HUES6 (cell line): Measurements from ENCODE around the gene MARCHF7.
"Not testable (repeated sequence)": the region's sequence is repeated elsewhere in the genome, so short reads cannot be mapped to it uniquely, and the experiment has no call there.

Experiments used
- H3K27ac ChIP-seq: 2 replicates; pipeline ENCODE4 v1.7.0; 2013; ENCODE audit warnings: low read depth, mild to moderate bottlenecking, low read length, inconsistent platforms
- H3K27me3 ChIP-seq: 2 replicates; pipeline ENCODE4 v1.6.1; 2013; ENCODE audit warnings: low read length; ENCODE audit not compliant: control insufficient read depth, insufficient read depth
- H3K36me3 ChIP-seq: 2 replicates; pipeline ENCODE4 v1.6.1; 2013; ENCODE audit warnings: low read length; ENCODE audit not compliant: control insufficient read depth, insufficient read depth
- H3K4me1 ChIP-seq: 2 replicates; pipeline ENCODE4 v1.6.1; 2013; ENCODE audit warnings: low read length; ENCODE audit not compliant: control insufficient read depth, insufficient read depth
- H3K4me3 ChIP-seq: 2 replicates; pipeline ENCODE4 v1.5.1; 2013; ENCODE audit warnings: low read depth, low read length
- H3K9ac ChIP-seq: one replicate; pipeline ENCODE4 v1.6.1; 2013; ENCODE audit warnings: mild to moderate bottlenecking, low read length
- H3K9me3 ChIP-seq: 2 replicates; pipeline ENCODE4 v1.6.1; 2013; ENCODE audit warnings: low read depth, low read length; ENCODE audit not compliant: control insufficient read depth, insufficient read depth

Gene MARCHF7

GRCh38 chr2:159712143-159712928 lies at the start of gene MARCHF7:
TSS of gene MARCHF7 (plus strand) at chr2:159712506. CDS start at chr2:159729023, 16,517 bp downstream.
- H3K27ac ChIP-seq: peak within 1 kb of the TSS; percentile 100

GRCh38 chr2:159667423-159667822 lies 44.9 kb upstream of the MARCHF7 start:
- not testable (repeated sequence) for H3K4me3 ChIP-seq, H3K36me3 ChIP-seq, H3K4me1 ChIP-seq

More at GRCh38 chr2:159712143-159712928, at the start of gene MARCHF7:
- Histone ChIP-seq H3K9me3 (no peaks in the 10 kb centered on the region), H3K4me3 (peak within 1 kb of the TSS; percentile 97), H3K27me3 (no peaks in the 10 kb centered on the region), H3K4me1 (peaks cover 5% of the 10 kb centered on the region; the same call in 1 of the 2 replicates), H3K36me3 (peaks cover 29% of the 10 kb centered on the region), H3K9ac (peak within 1 kb of the TSS; percentile 100)

GRCh38 chr2:159671047-159671446 lies 41.3 kb upstream of the MARCHF7 start:
- no peak overlapping the region for H3K9ac ChIP-seq
- H3K9me3 ChIP-seq: no peaks in the 10 kb centered on the region
- H3K36me3 ChIP-seq: no peaks in the 10 kb centered on the region
- H3K27me3 ChIP-seq: no peaks in the 10 kb centered on the region
- H3K27ac ChIP-seq: no peak overlapping the region
- H3K4me1 ChIP-seq: no peaks in the 10 kb centered on the region
- no peak overlapping the region for H3K4me3 ChIP-seq

More at GRCh38 chr2:159667423-159667822, 44.9 kb upstream of the MARCHF7 start:
- H3K27ac ChIP-seq, H3K9me3 ChIP-seq, H3K9ac ChIP-seq, H3K27me3 ChIP-seq: not testable (repeated sequence)

GRCh38 chr2:159677654-159678053 lies 34.7 kb upstream of the MARCHF7 start:
- Histone ChIP-seq H3K27ac (no peak overlapping the region), H3K9me3 (no peaks in the 10 kb centered on the region), H3K36me3 (no peaks in the 10 kb centered on the region), H3K27me3 (no peaks in the 10 kb centered on the region), H3K4me1 (no peaks in the 10 kb centered on the region), H3K4me3 (no peak overlapping the region), H3K9ac (no peak overlapping the region)

- Histone ChIP-seq H3K36me3 (no peaks in the 10 kb centered on the region), H3K9ac (no peak overlapping the region), H3K4me1 (no peaks in the 10 kb centered on the region), H3K27ac (no peak overlapping the region), H3K27me3 (no peaks in the 10 kb centered on the region), H3K4me3 (no peak overlapping the region), H3K9me3 (no peaks in the 10 kb centered on the region)
Observed at GRCh38 chr2:159680692-159681091, 31.6 kb upstream of the MARCHF7 start.

GRCh38 chr2:159683817-159684216 lies 28.5 kb upstream of the MARCHF7 start:
- Histone ChIP-seq H3K27ac (no peak overlapping the region), H3K9me3 (no peaks in the 10 kb centered on the region), H3K36me3 (no peaks in the 10 kb centered on the region), H3K4me1 (no peaks in the 10 kb centered on the region), H3K4me3 (no peak overlapping the region), H3K9ac (no peak overlapping the region), H3K27me3 (no peaks in the 10 kb centered on the region)

GRCh38 chr2:159684796-159685195 lies 27.5 kb upstream of the MARCHF7 start:
- Histone ChIP-seq H3K4me1 (no peaks in the 10 kb centered on the region), H3K36me3 (no peaks in the 10 kb centered on the region), H3K27me3 (no peaks in the 10 kb centered on the region), H3K9ac (no peak overlapping the region), H3K27ac (no peak overlapping the region), H3K4me3 (no peak overlapping the region), H3K9me3 (no peaks in the 10 kb centered on the region)

GRCh38 chr2:159694500-159695040 lies 17.7 kb upstream of the MARCHF7 start:
- Histone ChIP-seq H3K4me3 (no peak overlapping the region), H3K9me3 (peaks cover 13% of the 10 kb centered on the region), H3K27ac (no peak overlapping the region), H3K36me3 (no peaks in the 10 kb centered on the region), H3K4me1 (no peaks in the 10 kb centered on the region), H3K27me3 (no peaks in the 10 kb centered on the region), H3K9ac (no peak overlapping the region)

GRCh38 chr2:159695795-159696448 lies 16.4 kb upstream of the MARCHF7 start:
- no peaks in the 10 kb centered on the region for H3K36me3 ChIP-seq
- H3K27me3 ChIP-seq: no peaks in the 10 kb centered on the region
- H3K4me1 ChIP-seq: no peaks in the 10 kb centered on the region
- H3K9me3 ChIP-seq: peaks cover 13% of the 10 kb centered on the region
- no peak overlapping the region for H3K9ac ChIP-seq
- no peak overlapping the region for H3K27ac ChIP-seq
- H3K4me3 ChIP-seq: no peak overlapping the region

- H3K27me3 ChIP-seq: no peaks in the 10 kb centered on the region
- H3K4me1 ChIP-seq: no peaks in the 10 kb centered on the region
- no peak overlapping the region for H3K4me3 ChIP-seq
- no peak overlapping the region for H3K9ac ChIP-seq
- H3K27ac ChIP-seq: no peak overlapping the region
- no peaks in the 10 kb centered on the region for H3K36me3 ChIP-seq
- no peaks in the 10 kb centered on the region for H3K9me3 ChIP-seq
Observed at GRCh38 chr2:159703491-159703890, 8.8 kb upstream of the MARCHF7 start.

GRCh38 chr2:159706385-159706980 lies 5.8 kb upstream of the MARCHF7 start:
- Histone ChIP-seq H3K4me3 (no peak overlapping the region), H3K9ac (no peak overlapping the region), H3K36me3 (no peaks in the 10 kb centered on the region), H3K27ac (no peak overlapping the region), H3K27me3 (no peaks in the 10 kb centered on the region), H3K4me1 (peaks cover 5% of the 10 kb centered on the region; the same call in 1 of the 2 replicates), H3K9me3 (no peaks in the 10 kb centered on the region)
